DND-41 (cell line): Measurements from ENCODE around the gene CACNA1D.

Experiments used
- ATAC-seq: fragments of 200-7000 bp; cut with Tn5 transposase; 3 replicates; pipeline ENCODE4 v1.9.1; 2021; ENCODE audit warnings: low read depth; ENCODE audit not compliant: insufficient read depth
- DNase-seq: peaks from one replicate; pipeline ENCODE4 v3.0.0-alpha.2; 2020
- H2AFZ ChIP-seq: 2 replicates; pipeline ENCODE4 v1.6.0; 2012; ENCODE audit warnings: low read depth, low read length
- H3K27ac ChIP-seq: 2 replicates; pipeline ENCODE4 v1.5.1; 2012; ENCODE audit warnings: low read length, inconsistent platforms
- H3K27me3 ChIP-seq: fragments of 200-600 bp; sonication (generic); 2 replicates; pipeline ENCODE4 v1.6.0; 2012; ENCODE audit warnings: low read length, mild to moderate bottlenecking, inconsistent platforms; ENCODE audit not compliant: insufficient read depth, poor library complexity
- H3K36me3 ChIP-seq: 2 replicates; pipeline ENCODE4 v1.5.1; 2012; ENCODE audit warnings: low read length, inconsistent platforms; ENCODE audit not compliant: insufficient read depth
- H3K4me1 ChIP-seq: 2 replicates; pipeline ENCODE4 v1.5.1; 2012; ENCODE audit warnings: mild to moderate bottlenecking, low read length; ENCODE audit not compliant: insufficient read depth
- H3K4me2 ChIP-seq: 2 replicates; pipeline ENCODE4 v1.6.0; 2012; ENCODE audit warnings: mild to moderate bottlenecking, moderate library complexity, low read length, inconsistent platforms; ENCODE audit not compliant: insufficient read depth
- H3K4me3 ChIP-seq, 2 experiments: fragments of 200-600 bp in 1 of 2; shearing (Covaris generic) in 1 of 2; 2 replicates each; pipeline ENCODE4 v1.5.1; 2012 to 2016; ENCODE audit warnings: inconsistent platforms in 2 of 2, low read length in 2 of 2, mild to moderate bottlenecking in 2 of 2, low read depth in 1 of 2, moderate library complexity in 1 of 2
- H3K79me2 ChIP-seq: 2 replicates; pipeline ENCODE4 v1.6.0; 2012; ENCODE audit warnings: low read length, inconsistent platforms; ENCODE audit not compliant: insufficient read depth
- H3K9ac ChIP-seq: 2 replicates; pipeline ENCODE4 v1.6.0; 2012; ENCODE audit warnings: low read depth, mild to moderate bottlenecking, inconsistent platforms, low read length, moderate library complexity
- H3K9me3 ChIP-seq: 2 replicates; pipeline ENCODE4 v1.5.1; 2012; ENCODE audit warnings: low read length, moderate library complexity, mild to moderate bottlenecking, inconsistent platforms; ENCODE audit not compliant: insufficient read depth, severe bottlenecking
- H4K20me1 ChIP-seq: 2 replicates; pipeline ENCODE4 v1.6.0; 2012; ENCODE audit warnings: low read length; ENCODE audit not compliant: insufficient read depth
- EZH2 ChIP-seq: IDR thresholded peaks from 3 replicates; pipeline ENCODE4 v1.6.1; 2012; ENCODE audit warnings: borderline replicate concordance, low read depth, mild to moderate bottlenecking, moderate library complexity, low read length, inconsistent platforms; ENCODE audit not compliant: severe bottlenecking
- TF ChIP-seq, protein P1 (sequence below): IDR thresholded peaks from 2 replicates; pipeline ENCODE4 v1.5.1; 2012; ENCODE audit warnings: borderline replicate concordance, low read length, moderate library complexity, mild to moderate bottlenecking; ENCODE audit not compliant: poor library complexity, severe bottlenecking; ENCODE audit errors: extremely low read depth

Gene CACNA1D

DNA sequence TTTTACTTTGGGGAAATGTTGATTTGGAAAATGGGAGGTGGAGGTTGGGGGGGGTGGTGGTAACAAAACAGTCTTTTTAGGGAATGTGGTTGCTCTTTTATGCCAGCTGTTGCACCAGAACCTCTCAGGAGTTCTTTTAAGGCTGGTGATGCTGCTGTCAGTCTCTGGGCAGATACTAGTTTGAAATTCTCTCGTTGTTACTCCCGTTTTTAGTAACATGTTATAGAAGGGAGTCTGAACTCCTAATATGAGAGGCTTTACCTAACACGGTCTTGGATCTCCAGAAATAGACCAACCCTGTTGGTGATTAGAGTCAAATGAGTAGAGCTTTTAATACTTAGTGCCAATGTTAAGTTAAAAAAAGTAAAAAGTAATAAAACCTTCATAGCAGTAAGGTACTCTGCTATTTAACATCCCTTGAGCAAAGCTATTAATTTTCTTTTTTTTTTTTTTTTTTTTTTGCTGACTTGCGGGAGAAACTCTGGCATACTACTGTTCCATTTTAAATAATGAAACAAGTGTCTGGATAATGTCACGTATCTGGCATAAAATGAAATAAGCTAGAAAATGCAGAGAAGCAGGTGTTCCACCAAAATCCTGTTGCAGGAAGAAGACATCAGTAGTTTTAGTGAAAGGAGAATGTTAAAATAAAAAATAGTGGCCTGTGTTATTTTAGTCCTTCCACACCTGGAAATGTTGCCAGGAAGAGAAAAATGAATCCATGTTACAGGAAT, 156.7 kb downstream of the CACNA1D start:
- no peak for DNase-seq

DNA sequence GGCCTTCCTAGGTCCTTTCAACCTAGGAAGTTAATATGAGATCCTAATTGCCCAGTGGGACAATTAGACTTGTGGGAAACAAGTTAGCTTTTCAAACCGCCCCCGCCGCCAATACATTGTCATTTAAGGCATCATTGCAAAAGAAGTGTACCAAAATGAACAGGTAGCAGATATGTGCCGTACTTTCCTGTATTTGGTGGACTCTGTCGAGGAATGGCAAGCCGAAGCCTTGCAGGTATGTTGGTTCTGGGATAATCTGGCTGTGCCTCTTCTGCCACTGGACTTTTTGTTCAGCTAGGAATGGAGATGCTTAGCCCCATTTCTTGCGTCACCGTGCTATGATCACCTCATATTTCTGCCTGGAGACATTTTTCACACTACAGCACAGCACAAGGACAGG, 157.5 kb downstream of the CACNA1D start:
- Histone ChIP-seq H3K9ac (no peak overlapping the region), H3K4me1 (no peaks in the 10 kb centered on the region)

More for the DNA sequence above, 156.7 kb downstream of the CACNA1D start:
- H3K79me2 ChIP-seq = no peaks in the 10 kb centered on the region
- peaks cover 3% of the 10 kb centered on the region for H3K27me3 ChIP-seq
- no peak overlapping the region for H3K27ac ChIP-seq
- no peak overlapping the region for H3K4me2 ChIP-seq
- no peak overlapping the region for H3K9ac ChIP-seq
- TF ChIP-seq, protein P1, sequence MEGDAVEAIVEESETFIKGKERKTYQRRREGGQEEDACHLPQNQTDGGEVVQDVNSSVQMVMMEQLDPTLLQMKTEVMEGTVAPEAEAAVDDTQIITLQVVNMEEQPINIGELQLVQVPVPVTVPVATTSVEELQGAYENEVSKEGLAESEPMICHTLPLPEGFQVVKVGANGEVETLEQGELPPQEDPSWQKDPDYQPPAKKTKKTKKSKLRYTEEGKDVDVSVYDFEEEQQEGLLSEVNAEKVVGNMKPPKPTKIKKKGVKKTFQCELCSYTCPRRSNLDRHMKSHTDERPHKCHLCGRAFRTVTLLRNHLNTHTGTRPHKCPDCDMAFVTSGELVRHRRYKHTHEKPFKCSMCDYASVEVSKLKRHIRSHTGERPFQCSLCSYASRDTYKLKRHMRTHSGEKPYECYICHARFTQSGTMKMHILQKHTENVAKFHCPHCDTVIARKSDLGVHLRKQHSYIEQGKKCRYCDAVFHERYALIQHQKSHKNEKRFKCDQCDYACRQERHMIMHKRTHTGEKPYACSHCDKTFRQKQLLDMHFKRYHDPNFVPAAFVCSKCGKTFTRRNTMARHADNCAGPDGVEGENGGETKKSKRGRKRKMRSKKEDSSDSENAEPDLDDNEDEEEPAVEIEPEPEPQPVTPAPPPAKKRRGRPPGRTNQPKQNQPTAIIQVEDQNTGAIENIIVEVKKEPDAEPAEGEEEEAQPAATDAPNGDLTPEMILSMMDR = no peak
- TF ChIP-seq EZH2 = no peak
- H2AFZ ChIP-seq = no peak overlapping the region
- H3K9me3 ChIP-seq = no peaks in the 10 kb centered on the region
- no peaks in the 10 kb centered on the region for H3K4me1 ChIP-seq
- no peaks in the 10 kb centered on the region for H3K36me3 ChIP-seq
- 0 out of 2 replicates have a peak, but pooled peaks cover 2% of the 10 kb centered on the region for H4K20me1 ChIP-seq
- H3K4me3 ChIP-seq = no peak overlapping the region
- no peak for ATAC-seq

DNA sequence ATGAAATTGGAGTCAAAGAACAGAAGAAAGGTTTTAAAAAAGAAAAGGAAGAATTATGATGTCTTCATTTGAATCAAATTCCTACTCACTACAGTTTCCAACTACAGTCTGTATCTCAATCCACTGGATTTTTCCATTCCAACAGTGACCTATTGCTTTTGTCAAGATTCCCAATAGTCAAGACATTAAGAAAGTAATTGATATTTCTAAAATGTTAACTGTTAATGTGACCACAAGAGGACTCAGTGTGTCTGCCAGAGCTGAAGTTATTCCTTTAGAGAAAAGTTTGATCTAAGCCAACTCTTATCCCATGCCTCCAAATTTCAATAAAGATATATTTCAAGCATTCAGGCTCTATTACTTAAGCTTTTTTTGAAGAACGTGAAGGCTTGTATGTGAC, 163.2 kb downstream of the CACNA1D start:
- H3K36me3 ChIP-seq = no peaks in the 10 kb centered on the region
- H3K27ac ChIP-seq = no peak overlapping the region
- no peak for TF ChIP-seq EZH2
- TF ChIP-seq, protein P1 = no peak
- H3K4me1 ChIP-seq = no peaks in the 10 kb centered on the region
- no peaks in the 10 kb centered on the region for H3K27me3 ChIP-seq
- H3K79me2 ChIP-seq = no peaks in the 10 kb centered on the region
- H3K9me3 ChIP-seq = no peaks in the 10 kb centered on the region
- no peak overlapping the region for H3K4me2 ChIP-seq
- no peak for DNase-seq
- no peak overlapping the region for H3K4me3 ChIP-seq
- ATAC-seq = no peak
- no peaks in the 10 kb centered on the region for H4K20me1 ChIP-seq
- no peak overlapping the region for H3K9ac ChIP-seq
- H2AFZ ChIP-seq = no peak overlapping the region

More for the DNA sequence above, 157.5 kb downstream of the CACNA1D start:
- no peak for TF ChIP-seq EZH2
- TF ChIP-seq, protein P1 = no peak
- H3K4me3 ChIP-seq = no peak overlapping the region
- H3K36me3 ChIP-seq = no peaks in the 10 kb centered on the region
- no peak overlapping the region for H2AFZ ChIP-seq
- no peak overlapping the region for H3K27ac ChIP-seq
- no peaks in the 10 kb centered on the region for H3K9me3 ChIP-seq
- H3K27me3 ChIP-seq = peaks cover 3% of the 10 kb centered on the region
- H3K4me2 ChIP-seq = no peak overlapping the region
- no peaks in the 10 kb centered on the region for H3K79me2 ChIP-seq
- 0 out of 2 replicates have a peak, but pooled peaks cover 2% of the 10 kb centered on the region for H4K20me1 ChIP-seq
- ATAC-seq = no peak
- DNase-seq = no peak
